Kidney (tissue), 14 donors: ENCODE data around the gene BABAM2. TPM values are rescaled to one million over a fixed set of nuclear protein-coding genes. Genes with fewer than 3 reads are reported as not detected.
A peak's percentile ranks its signal among the peaks of the same experiment; 100 is the strongest.

Experiments used
- DNase-seq, 5 donors: peaks; one replicate each; pipeline ENCODE4 v3.0.0-alpha.2; 2013 to 2020
- FAIRE-seq: peaks from 2 replicates; lab custom pipeline; 2012; peaks lifted over from hg19 to GRCh38; lab: Jason Lieb, UNC
- H3K27ac ChIP-seq, 2 donors: one replicate each; pipeline ENCODE4 v1.7.0; 2013; ENCODE audit warnings: low read depth in 2 of 2, low read length in 2 of 2, inconsistent platforms in 1 of 2
- H3K27me3 ChIP-seq: one replicate; pipeline ENCODE4 v1.7.1; 2013; ENCODE audit warnings: low read length, inconsistent platforms; ENCODE audit not compliant: control insufficient read depth, insufficient read depth
- H3K36me3 ChIP-seq, 3 donors: one replicate each; pipeline versions ENCODE4 v1.7.0 to v1.7.1; 2013; ENCODE audit warnings: low read length in 3 of 3, control low read depth in 1 of 3, inconsistent platforms in 1 of 3; ENCODE audit not compliant: insufficient read depth in 3 of 3, control insufficient read depth in 2 of 3
- H3K4me1 ChIP-seq, 3 donors: one replicate each; pipeline versions ENCODE4 v1.7.0 to v1.7.1; 2013; ENCODE audit warnings: low read length in 3 of 3, inconsistent platforms in 1 of 3, low read depth in 1 of 3; ENCODE audit not compliant: control insufficient read depth in 2 of 3, insufficient read depth in 2 of 3
- H3K4me3 ChIP-seq, 3 donors: one replicate each; pipeline versions ENCODE4 v1.7.0 to v1.8.1; 2013; ENCODE audit warnings: low read length in 3 of 3, control low read depth in 1 of 3, inconsistent platforms in 1 of 3
- H3K9ac ChIP-seq, 3 donors: one replicate each; pipeline versions ENCODE4 v1.7.0 to v1.7.1; 2013; ENCODE audit warnings: low read length in 3 of 3, control low read depth in 1 of 3, inconsistent platforms in 1 of 3
- H3K9me3 ChIP-seq, 3 donors: one replicate each; pipeline versions ENCODE4 v1.7.0 to v1.7.1; 2013; ENCODE audit warnings: low read length in 3 of 3, control low read depth in 1 of 3, inconsistent platforms in 1 of 3; ENCODE audit not compliant: control insufficient read depth in 2 of 3, insufficient read depth in 1 of 3
- intact Hi-C: fragments of 100-400 bp; cut with DNase I; formaldehyde crosslinking; loops from one replicate; pipeline ENCODE4 v1.11.1; 2022
- polyA plus RNA-seq: library from polyadenylated mRNA; stranded (reverse); fragments of 350-450 nt; fragmentation: Illumina TruSeq; extraction: RNeasy Lipid Tissue Mini Kit (QIAGEN cat#74804); gene quantifications from one replicate; pipeline ENCODE4 v1.2.3, GENCODE V29; 2014; ENCODE audit warnings: low read depth, low replicate concordance; ENCODE audit not compliant: insufficient read depth
- total RNA-seq: library from RNA; stranded (reverse); fragmentation: NEBNext Ultra II Directional; extraction: Animal tissue kit (Norgen Biotek cat#: 25700); gene quantifications from one replicate; pipeline ENCODE4 v1.2.1, GENCODE V29; 2021
- TF ChIP-seq, protein P1 (sequence below): IDR thresholded peaks from 3 replicates; pipeline ENCODE4 v1.5.1; 2012; ENCODE audit warnings: mild to moderate bottlenecking, moderate library complexity, borderline replicate concordance; ENCODE audit not compliant: insufficient read depth; ENCODE audit errors: extremely low read depth
- donor health status: control.
- donor health status: control.
- donor health status: control.
- donor health status: control.
- donor health status: control.
- donor health status: DM: yes; HTN: yes; CAD: no.
- donor health status: Normal renal cell carcinoma (clear cell type).

The BABAM2 gene
- total and polyA plus RNA-seq, 2 donors from 2014 or later: 68.4 to 74.1 TPM

DNA sequence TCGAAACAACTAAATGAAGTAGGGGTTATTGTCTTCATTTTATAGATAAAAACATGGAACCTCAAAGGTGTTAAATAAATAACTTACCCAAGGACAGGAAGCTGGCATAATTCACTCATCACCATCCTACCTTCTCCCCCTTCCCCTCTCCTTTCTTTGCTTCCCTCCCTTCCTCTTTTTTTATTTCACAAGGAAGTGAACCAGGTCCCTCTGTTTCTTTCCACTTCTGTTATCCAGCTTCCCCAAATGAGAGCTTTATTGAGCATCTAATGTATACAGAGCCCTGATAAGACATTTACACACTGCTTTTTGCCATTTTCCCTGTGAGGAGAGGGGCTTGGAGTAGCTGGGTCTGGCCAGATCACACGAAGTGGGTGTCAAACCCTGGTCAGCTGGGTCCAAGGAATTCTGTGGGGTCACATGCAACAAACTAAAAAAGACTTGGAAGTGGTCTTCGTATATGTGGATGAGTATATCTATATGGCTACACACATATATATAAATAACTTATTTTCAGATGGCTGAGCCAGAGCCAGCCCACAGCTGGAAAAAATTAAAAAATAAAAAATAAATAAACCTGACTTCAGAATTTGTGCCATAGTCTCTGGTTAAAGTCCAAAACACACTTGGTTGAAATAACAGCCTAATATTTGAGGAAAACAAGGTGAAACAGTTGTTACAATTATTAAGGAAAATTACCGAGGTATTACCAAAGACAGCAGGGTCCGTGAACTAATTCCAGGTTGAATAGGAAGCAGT, 452.8 kb downstream of the BABAM2 start:
- TF ChIP-seq, protein P1, sequence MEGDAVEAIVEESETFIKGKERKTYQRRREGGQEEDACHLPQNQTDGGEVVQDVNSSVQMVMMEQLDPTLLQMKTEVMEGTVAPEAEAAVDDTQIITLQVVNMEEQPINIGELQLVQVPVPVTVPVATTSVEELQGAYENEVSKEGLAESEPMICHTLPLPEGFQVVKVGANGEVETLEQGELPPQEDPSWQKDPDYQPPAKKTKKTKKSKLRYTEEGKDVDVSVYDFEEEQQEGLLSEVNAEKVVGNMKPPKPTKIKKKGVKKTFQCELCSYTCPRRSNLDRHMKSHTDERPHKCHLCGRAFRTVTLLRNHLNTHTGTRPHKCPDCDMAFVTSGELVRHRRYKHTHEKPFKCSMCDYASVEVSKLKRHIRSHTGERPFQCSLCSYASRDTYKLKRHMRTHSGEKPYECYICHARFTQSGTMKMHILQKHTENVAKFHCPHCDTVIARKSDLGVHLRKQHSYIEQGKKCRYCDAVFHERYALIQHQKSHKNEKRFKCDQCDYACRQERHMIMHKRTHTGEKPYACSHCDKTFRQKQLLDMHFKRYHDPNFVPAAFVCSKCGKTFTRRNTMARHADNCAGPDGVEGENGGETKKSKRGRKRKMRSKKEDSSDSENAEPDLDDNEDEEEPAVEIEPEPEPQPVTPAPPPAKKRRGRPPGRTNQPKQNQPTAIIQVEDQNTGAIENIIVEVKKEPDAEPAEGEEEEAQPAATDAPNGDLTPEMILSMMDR: no peak
- FAIRE-seq (no peak), DNase-seq (no peak)
- intact Hi-C loops: no loop called here
- Histone ChIP-seq H3K4me3 (no peak overlapping the region), H3K4me1 (peaks cover 0 to 12% (median 6%) of the 10 kb centered on the region in 3 donors), H3K9me3 (no peaks in the 10 kb centered on the region), H3K36me3 (no peaks in the 10 kb centered on the region), H3K27ac (peak overlapping the region; percentile 2 to 35), H3K9ac (no peak overlapping the region), H3K27me3 (no peaks in the 10 kb centered on the region)

DNA sequence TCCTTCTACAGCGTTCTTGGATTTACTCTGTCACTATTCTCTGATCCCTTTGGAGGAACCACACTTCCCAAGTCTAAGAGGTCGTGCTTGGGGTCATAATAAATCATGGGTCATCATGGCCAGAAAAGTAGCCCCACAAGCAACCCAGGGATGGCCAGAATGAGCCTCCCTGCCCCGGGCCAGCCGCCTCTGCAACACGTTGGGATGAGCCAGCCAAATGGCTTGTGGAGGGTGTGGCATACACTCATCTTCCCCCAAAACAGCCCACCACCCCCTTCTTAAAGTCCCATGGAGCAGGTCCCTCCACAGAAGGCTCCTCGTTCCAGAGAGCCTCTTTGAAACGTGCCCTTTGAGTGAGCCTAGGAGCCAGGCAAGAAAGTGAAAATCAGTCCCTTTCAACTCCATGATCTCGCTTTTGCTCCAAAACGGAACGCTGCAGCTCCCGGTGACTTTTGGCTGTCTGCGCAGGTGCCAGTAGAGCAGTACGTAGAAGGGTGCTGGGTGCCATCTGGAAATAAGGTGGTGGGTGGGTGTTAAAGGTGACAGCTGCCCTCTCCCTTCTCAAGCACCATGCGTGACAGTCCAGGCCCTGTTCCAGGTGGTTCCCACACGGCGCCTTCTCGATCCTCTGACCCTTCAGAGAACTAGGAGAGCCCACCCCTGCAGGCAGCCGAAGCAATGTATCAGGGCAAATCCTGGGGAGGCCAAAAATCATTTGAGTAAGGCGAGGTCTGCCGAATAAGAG, 453.6 kb downstream of the BABAM2 start:
- Histone ChIP-seq H3K36me3 (no peaks in the 10 kb centered on the region), H3K27ac (no peak overlapping the region), H3K9ac (no peak overlapping the region), H3K4me1 (peaks cover 0 to 10% (median 6%) of the 10 kb centered on the region in 3 donors), H3K9me3 (no peaks in the 10 kb centered on the region), H3K4me3 (no peak overlapping the region), H3K27me3 (no peaks in the 10 kb centered on the region)
- intact Hi-C loops: no loop called here
- TF ChIP-seq, protein P1: no peak
- DNase-seq (peak in 1 of 5 donors; percentile 56), FAIRE-seq (no peak)

DNA sequence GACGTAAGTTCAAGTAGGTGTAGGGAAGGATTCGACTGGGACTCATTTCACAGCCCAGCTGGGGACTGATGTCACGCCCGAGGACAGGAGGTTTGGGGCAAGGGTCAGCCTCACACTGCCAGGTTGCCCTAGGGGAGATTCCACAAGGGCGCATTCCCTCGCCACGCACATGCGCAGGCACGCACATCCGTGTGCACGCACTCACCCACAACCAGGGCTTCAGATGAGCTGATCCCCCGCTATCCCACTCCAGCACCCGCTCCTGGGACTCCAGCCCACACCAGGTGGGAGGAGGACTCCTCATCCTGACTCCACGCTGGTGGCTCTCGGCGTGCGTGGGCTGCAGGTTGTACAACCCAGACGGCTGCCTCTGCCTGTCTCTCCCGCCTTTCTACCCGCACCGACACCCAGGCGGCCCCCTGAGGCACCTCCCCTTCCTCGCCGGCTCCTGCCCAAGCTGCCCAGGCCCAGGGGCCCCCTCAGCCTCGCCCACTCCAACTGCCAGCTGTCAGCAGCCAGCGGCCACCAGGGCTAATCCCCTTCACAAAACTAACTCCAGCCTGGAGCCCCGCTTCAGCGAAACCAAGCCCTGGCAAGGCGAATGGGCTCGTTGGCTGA, 454.3 kb downstream of the BABAM2 start:
- H3K4me3 ChIP-seq: no peak overlapping the region
- no peaks in the 10 kb centered on the region for H3K36me3 ChIP-seq
- peaks cover 0 to 10% (median 6%) of the 10 kb centered on the region in 3 donors for H3K4me1 ChIP-seq
- no peaks in the 10 kb centered on the region for H3K27me3 ChIP-seq
- no peaks in the 10 kb centered on the region for H3K9me3 ChIP-seq
- intact Hi-C loops: no loop called here
- DNase-seq: peak in 4 of 5 donors; percentile 19 to 71 (median 48)
- no peak for FAIRE-seq
- TF ChIP-seq, protein P1: no peak
- H3K27ac ChIP-seq: no peak overlapping the region
- H3K9ac ChIP-seq: no peak overlapping the region
